ENCODE measurements around the gene CDH4. TPM values are rescaled to one million over a fixed set of nuclear protein-coding genes. Genes with fewer than 3 reads are reported as not detected.
A peak's percentile ranks its signal among the peaks of the same experiment; 100 is the strongest.

CDH4 gene
- total RNA-seq, 1 donor from 2014 or later: 0.17 TPM

- no peak for DNase-seq
These were observed 620.4 kb downstream of the CDH4 start for GRCh38 chr20:61872371-61872900.

GRCh38 chr20:61873651-61874420, 621.8 kb downstream of the CDH4 start:
- DNase-seq: no peak

- peak; percentile 35 for DNase-seq
These were observed 622.5 kb downstream of the CDH4 start for GRCh38 chr20:61874421-61875068.

GRCh38 chr20:61875221-61875885, 623.3 kb downstream of the CDH4 start:
- no peak for DNase-seq

- no peak for DNase-seq
These were observed 623.9 kb downstream of the CDH4 start for GRCh38 chr20:61875996-61876395.

- no peak for DNase-seq
These were observed 625.1 kb downstream of the CDH4 start for GRCh38 chr20:61876952-61877728.

GRCh38 chr20:61877776-61878477, 625.9 kb downstream of the CDH4 start:
- DNase-seq: no peak

- DNase-seq: no peak
These were observed 626.6 kb downstream of the CDH4 start for GRCh38 chr20:61878478-61879302.

- DNase-seq: no peak
These were observed 627.2 kb downstream of the CDH4 start for GRCh38 chr20:61879303-61879620.

- no peak for DNase-seq
These were observed 627.6 kb downstream of the CDH4 start for GRCh38 chr20:61879694-61880093.

GRCh38 chr20:61880706-61881105, 628.6 kb downstream of the CDH4 start:
- DNase-seq: no peak

GRCh38 chr20:61881416-61881815, 629.4 kb downstream of the CDH4 start:
- DNase-seq: no peak

GRCh38 chr20:61881861-61882260, 629.8 kb downstream of the CDH4 start:
- no peak for DNase-seq

GRCh38 chr20:61882716-61883615, 630.9 kb downstream of the CDH4 start:
- no peak for DNase-seq

- no peak for DNase-seq
These were observed 631.9 kb downstream of the CDH4 start for GRCh38 chr20:61883857-61884393.

GRCh38 chr20:61884571-61885389, 632.7 kb downstream of the CDH4 start:
- DNase-seq: no peak

GRCh38 chr20:61885759-61886715, 634.0 kb downstream of the CDH4 start:
- DNase-seq: no peak

Measured in dermis blood vessel endothelial cell (primary cell).